K562 (cell line): ENCODE measurements around the gene MCC.

Source experiments
- BRD4 ChIP-seq: fragments of 200-600 bp; sonication (generic); IDR thresholded peaks from 2 replicates; pipeline ENCODE4 v1.6.1; 2017; ENCODE audit warnings: inconsistent platforms
- CREBBP ChIP-seq: IDR thresholded peaks from one replicate; pipeline ENCODE4 v1.6.1; 2012; ENCODE audit warnings: low read depth, mild to moderate bottlenecking, control low read depth, inconsistent platforms, low read length
- HMG20B ChIP-seq: fragments of 250-450 bp; sonication (Bioruptor Pico); IDR thresholded peaks from 2 replicates; pipeline ENCODE4 v1.5.0; 2021; ENCODE audit warnings: mild to moderate bottlenecking
- PCBP2 ChIP-seq: fragments of 200-400 bp; formaldehyde crosslinking; IDR thresholded peaks from 2 replicates; pipeline ENCODE4 v1.6.1; 2018; ENCODE audit warnings: low read length, low read depth, mild to moderate bottlenecking, moderate library complexity; ENCODE audit not compliant: poor library complexity, severe bottlenecking
- POLR2AphosphoS5 ChIP-seq: IDR thresholded peaks from 2 replicates; pipeline ENCODE4 v1.6.1; 2011; ENCODE audit warnings: mild to moderate bottlenecking, low read depth, low read length, moderate library complexity; ENCODE audit not compliant: control insufficient read depth, insufficient read depth
- PTTG1 ChIP-seq: fragments of 450-650 bp; IDR thresholded peaks from 2 replicates; pipeline ENCODE4 v1.6.1; 2016; ENCODE audit warnings: low read depth, mild to moderate bottlenecking, missing genetic modification characterization, missing compliant biosample characterization
- SIX5 ChIP-seq, 2 experiments: IDR thresholded peaks; 2 replicates each; pipeline ENCODE4 v1.6.1; 2011; ENCODE audit warnings: low read length in 2 of 2, borderline replicate concordance in 1 of 2, low read depth in 1 of 2, mild to moderate bottlenecking in 1 of 2, moderate library complexity in 1 of 2; ENCODE audit not compliant: insufficient read depth in 1 of 2
- TEAD4 ChIP-seq, 2 experiments: sonication (generic) in 1 of 2; formaldehyde crosslinking in 1 of 2; IDR thresholded peaks; 2 replicates each; pipeline versions ENCODE4 v1.6.1 to v1.8.0; 2012 to 2022; ENCODE audit warnings: borderline replicate concordance in 1 of 2, inconsistent platforms in 1 of 2, low read length in 1 of 2, mild to moderate bottlenecking in 1 of 2, missing genetic modification reagents in 1 of 2
- YY1 ChIP-seq, 3 experiments: IDR thresholded peaks; 2 replicates each; pipeline ENCODE4 v1.6.1; 2011; ENCODE audit warnings: low read length in 2 of 3, mild to moderate bottlenecking in 2 of 3, moderate library complexity in 2 of 3, borderline replicate concordance in 1 of 3, control low read depth in 1 of 3, low read depth in 1 of 3; ENCODE audit not compliant: insufficient read depth in 3 of 3, insufficient replicate concordance in 2 of 3, control insufficient read depth in 1 of 3, insufficient read length in 1 of 3; ENCODE audit errors: extremely low read depth in 1 of 3
- ZBED1 ChIP-seq: IDR thresholded peaks from 2 replicates; pipeline ENCODE4 v1.6.1; 2014
- ZFP36 ChIP-seq: fragments of 150-350 bp; IDR thresholded peaks from 2 replicates; pipeline ENCODE4 v1.6.1; 2018; ENCODE audit warnings: low read length, low read depth; ENCODE audit not compliant: partially characterized antibody

- TF ChIP-seq YY1 (IDR thresholded peaks at IDR 0.05; ENCODE audit: borderline replicate concordance in 1 of 3, control insufficient read depth in 1 of 3, extremely low read depth in 1 of 3, insufficient read depth in 3 of 3, insufficient read length in 1 of 3, insufficient replicate concordance in 2 of 3, low read depth in 1 of 3, low read length in 2 of 3) (no peak), TEAD4 (IDR thresholded peaks at IDR 0.05; ENCODE audit: low read length) (no peak), TEAD4 (CRISPR knock-in tag; IDR thresholded peaks at IDR 0.05; ENCODE audit: borderline replicate concordance) (no peak), PCBP2 (no peak), HMG20B (CRISPR knock-in tag) (no peak), SIX5 (IDR thresholded peaks at IDR 0.05; ENCODE audit: borderline replicate concordance in 1 of 2, insufficient read depth in 1 of 2, low read depth in 1 of 2, low read length in 2 of 2) (no peak), ZFP36 (no peak), CREBBP (no peak), POLR2AphosphoS5 (no peak), BRD4 (no peak), ZBED1 (no peak), PTTG1 (tag) (no peak)
These were observed 373.2 kb downstream of the MCC start for GRCh38 chr5:113115061-113115460.
